HG03558 (cell line): ENCODE measurements around the gene EEPD1.

Experiments
- ATAC-seq: cut with Tn5 transposase; IDR thresholded peaks from one replicate; pipeline ENCODE4 v1.9.1; 2021; ENCODE audit warnings: moderate number of reproducible peaks; ENCODE audit not compliant: unreplicated experiment; ENCODE audit errors: extremely low read depth

The EEPD1 gene

DNA sequence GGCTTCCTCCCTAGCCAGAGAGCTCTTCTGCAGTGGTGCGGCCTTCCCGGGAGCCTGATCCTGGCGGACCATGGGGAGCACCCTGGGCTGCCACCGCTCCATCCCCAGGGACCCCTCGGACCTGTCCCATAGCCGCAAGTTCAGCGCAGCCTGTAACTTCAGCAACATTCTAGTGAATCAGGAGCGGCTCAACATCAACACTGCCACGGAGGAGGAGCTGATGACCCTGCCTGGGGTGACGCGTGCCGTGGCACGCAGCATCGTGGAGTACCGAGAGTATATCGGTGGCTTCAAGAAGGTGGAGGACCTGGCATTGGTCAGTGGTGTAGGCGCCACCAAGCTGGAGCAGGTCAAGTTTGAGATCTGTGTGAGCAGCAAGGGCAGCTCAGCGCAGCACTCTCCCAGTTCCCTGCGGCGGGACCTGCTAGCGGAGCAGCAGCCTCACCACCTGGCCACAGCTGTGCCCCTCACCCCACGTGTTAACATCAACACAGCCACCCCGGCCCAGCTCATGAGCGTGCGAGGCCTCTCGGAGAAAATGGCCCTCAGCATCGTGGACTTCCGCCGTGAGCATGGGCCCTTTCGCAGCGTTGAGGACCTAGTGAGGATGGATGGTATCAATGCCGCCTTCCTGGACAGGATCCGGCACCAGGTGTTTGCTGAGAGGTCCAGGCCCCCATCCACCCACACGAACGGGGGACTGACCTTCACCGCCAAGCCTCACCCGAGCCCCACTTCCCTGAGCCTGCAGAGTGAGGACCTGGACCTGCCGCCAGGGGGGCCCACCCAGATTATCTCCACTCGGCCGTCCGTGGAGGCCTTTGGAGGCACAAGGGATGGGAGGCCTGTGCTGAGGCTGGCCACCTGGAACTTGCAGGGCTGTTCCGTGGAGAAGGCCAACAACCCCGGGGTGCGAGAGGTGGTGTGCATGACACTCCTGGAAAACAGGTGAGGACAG, 1.5 kb downstream of the EEPD1 start:
- ATAC-seq = no peak

DNA sequence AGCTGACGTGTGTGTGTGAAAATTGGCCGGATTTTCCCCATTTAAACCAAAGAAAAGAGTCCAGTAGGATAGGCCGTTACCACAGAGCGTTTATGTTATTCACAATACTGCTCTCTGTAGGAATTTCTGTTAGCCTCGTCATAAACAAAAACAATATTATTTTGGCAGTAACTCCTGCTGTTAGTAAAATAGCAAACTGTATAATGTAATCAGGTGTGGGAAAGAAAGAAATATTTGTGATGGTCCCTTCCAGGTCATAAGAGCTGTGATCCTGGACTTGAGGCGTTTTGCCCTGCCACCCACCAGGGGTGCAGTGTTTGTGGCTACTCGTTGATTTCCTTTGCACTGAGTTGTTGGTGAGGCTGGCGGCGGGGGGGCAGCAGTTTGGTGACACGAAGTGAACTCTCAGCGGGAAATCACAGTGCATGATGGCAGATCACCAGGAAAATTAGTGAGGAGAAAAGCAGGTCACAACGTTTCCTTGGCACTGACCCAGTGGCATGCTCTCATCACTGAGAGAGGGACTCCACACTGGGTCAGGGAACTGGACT, 2.8 kb downstream of the EEPD1 start:
- no peak for ATAC-seq

DNA sequence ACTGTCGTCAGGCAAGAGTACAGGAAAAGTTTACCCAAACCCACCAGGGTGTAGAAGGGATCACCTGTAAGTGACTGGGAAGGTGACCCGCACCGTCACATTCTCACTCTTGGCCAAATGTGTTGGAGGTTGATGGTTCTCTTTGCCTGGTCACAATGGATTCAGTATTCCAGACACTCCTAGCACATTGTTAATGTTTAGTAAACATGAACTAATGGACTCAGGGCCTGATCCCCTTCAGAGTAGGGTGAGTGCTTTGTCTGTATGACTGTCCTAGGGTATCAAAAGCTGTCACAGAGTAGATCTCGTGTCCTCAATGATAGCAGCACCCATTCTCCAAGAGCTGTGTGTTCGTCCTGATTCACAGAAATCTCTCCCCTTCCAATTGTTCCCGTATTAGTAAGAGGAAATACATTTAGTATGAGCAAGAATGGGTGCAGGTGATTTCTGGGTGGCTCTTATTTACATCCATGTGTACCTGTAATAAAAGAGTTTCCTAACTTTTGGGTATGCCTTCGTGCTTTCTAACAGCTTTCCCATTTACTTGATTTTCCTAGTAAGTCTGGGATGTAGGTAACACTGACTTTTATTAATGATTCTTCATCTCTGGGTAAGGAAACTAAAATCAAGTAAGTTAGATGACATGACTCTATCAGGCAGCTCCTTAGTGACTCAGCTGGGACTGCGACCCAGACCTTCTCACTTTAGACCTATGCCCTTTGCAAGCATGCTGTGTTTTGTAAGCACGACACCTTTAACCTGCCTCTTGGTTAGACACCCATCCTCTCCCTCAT, 4.7 kb downstream of the EEPD1 start:
- no peak for ATAC-seq

DNA sequence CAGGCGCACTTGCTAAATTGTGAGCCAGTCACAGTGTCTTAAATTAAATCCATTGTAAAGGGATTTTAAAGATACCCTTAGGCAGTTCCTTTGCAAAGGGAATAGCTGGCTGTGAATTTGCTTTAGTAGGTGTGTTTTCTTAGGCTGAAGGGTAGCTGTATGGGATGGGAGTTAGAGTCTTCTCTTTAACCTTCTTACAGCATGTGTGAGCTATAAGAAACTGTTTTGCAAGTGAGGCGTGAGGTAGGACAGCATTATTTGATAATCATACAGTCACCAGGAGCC, 5.2 kb downstream of the EEPD1 start:
- ATAC-seq = no peak

DNA sequence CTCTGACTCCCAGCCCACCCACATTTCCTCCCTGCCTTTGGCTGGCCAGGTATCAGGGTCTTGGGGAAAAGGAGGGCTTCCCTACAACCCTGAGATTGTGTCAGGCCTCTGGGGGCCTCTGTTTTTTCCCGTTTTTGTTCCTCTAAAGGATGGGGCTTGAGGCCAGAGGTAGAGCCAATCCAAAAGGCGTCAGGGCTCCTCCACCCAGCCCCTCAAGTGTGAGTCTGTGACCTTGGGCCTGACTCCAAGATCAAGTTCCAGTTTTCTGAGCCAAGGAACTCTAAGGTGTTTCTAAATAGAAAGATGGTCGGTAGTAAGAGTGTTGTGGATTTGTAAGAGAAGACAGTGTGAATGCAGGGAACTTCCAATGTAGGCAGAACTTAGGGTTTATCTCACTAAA, 6.6 kb downstream of the EEPD1 start:
- ATAC-seq = no peak

DNA sequence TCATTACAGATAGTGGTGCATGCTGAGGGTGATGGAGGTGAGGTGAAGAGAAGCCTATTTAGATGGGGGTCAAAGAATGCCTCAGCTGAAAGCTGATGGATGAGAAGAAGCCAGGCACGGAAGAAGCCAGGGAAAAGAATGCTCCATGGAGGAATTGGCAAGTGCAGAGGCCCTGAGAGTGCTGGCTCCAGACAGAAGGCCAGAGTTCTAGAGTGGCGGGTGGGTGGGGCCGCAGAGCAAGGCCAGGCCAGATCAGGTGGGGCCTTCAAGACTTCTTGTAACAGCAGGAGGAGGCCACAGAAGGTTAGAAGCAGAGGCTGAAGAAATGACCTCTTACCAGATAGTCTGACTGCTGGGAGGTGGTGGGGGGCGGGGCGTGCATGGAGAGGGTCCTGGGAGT, 7.3 kb downstream of the EEPD1 start:
- ATAC-seq = no peak

DNA sequence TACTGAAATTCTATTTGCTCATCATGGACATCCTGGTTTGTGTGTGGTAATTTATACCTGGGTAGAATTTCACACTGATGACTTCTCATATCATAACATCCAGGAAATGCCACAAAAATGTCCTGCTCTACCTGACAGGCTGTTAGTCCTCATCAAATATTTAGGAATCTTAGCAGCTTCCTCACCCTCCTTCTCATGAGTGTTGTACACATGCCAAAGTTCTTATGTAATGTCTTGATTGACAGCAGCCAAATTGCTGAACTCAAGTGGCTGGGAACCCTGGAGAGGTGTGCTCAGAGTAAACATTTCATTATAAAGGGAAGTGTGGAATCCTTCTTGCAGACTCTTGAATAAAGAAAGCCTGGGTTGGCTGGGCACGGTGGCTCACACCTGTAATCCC, 8.9 kb downstream of the EEPD1 start:
- no peak for ATAC-seq

DNA sequence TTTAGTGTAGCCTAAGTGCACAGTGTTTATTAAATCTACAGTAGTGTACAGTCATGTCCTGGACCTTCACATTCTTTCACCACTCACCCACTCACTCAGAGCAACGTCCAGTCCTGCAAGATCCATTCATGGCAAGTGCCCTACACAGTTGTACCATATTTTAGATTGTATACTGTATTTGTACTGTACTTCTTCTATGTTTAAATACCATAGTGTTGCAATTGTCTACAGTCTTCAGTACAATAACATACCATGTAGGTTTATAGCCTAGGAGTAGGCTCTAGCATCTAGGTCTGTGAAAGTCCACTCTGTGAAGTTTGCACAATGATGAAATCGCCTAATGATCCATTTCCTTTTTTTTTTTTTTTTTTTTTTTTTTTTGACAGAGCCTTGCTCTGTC, 12.0 kb downstream of the EEPD1 start:
- no peak for ATAC-seq

DNA sequence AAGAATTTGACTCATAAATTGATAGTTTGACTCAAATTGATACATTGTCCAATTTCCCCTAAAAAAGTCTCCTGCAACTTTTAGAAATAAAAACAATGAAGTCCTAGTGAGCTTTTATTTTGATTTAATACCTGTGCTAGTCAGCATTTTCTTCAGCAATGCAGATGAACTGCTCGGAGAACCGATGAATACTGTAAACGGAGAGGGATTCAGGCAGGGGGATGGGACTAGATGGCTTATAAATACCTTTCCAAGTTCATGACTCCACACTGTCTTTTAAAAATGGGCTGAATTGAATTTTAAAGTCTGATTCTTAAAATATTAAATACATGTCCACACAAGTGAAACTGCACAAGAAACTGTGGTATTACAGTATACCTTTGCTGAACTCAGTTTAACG, 12.7 kb downstream of the EEPD1 start:
- ATAC-seq = no peak

DNA sequence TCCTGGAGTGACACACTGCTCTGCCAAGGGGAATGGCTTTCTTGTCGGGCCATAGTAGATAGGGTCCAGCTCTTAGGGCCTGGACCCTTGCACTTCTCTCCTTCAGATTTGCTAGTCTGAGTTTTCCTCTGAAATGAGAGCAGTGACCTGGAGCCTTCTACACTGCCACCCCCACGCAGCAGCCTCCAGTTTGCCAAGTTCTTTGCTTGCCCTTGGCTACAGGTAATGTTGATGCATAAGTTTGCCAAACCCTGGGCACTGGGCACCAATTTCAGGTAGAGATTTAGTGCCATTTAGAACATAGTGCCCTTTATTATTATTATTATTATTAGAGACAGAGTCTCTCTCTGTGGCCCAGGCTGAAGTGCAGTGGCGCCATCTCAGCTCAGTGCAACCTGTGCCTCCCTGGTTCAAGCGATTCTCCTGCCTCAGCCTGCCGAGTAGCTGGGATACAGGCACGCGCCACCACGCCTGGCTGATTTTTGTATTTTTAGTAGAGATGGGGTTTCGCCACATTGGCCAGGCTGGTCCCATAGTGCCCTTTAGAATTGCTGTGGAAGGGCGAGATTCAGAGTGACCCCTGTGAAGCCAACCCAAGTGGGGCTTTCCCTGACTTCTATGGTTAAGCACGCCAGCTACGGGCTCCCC, 14.5 kb downstream of the EEPD1 start:
- no peak for ATAC-seq

DNA sequence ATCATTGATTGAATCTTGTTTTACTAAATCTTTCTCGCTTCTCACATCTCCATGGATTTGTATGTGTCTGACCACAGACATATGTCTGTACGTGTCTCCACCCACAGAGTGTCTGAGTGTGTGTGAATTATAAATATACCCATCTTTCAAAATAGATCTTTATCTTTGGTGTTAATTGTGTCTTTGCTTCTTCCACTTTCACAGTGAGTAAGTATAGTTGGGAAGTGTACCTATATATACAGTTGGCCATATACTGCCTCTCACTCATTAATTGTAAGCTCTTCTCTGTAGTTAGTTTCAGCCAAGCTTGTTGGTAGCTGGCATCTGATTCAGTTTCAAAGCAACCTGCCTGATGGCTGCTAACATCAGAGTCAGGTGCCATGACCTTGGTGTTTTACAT, 18.4 kb downstream of the EEPD1 start:
- ATAC-seq = no peak

DNA sequence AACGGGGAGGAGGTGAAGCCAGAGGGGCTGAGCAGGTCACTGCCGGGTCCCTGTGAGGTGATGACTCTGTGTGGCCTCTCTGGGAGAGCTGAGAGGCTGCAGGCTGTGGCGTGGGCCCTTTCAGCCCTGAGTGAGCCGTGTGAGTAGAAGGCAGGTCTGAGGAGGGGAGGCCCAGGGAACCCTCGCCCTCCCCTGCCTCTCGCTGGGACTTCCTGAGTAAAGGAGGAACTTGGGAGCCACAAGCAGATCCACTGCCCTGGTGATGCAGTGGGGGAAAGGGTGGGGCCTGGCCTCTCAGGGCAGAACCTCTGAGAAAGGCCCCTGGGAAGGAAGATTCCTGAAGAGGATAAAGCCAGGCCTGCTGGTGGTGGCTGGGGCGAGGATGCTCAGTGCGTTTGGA, 22.8 kb downstream of the EEPD1 start:
- no peak for ATAC-seq

DNA sequence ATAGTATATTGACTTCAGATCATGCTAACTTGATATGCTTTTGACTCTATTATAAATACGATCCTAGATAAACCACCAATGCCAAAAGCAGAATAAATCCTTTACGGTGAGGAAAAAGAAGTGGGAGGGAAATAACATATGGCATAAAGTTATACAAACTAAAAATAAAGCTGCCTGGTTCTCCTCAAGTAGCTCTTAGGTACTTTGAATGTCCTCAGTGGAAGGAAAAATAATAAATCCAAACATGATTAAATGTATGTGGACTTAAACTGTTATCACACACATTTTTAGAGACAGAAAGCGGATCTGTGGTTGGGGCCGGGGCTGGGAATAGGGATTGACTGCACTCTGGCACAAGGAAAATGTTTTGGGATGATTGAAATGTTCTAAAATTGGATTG, 23.6 kb downstream of the EEPD1 start:
- ATAC-seq = no peak

DNA sequence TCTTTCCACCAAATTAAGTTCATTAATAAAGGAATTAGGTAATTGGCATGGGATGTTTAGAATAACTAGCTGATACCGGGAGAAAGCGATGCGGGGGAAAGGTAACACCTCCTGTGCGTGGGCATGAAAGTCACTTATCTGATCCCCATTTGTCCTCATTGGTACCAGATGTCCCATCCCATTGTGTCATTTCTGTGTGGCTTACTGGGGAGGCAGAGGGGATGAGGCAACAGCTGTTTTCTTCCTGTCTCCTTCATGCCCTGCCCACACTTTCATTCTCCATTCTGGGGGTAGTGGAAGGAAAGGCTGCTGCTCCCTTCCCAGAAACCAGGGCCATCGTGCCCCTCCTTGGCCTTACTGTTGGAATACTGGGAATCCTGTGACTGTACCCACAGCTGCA, 27.1 kb downstream of the EEPD1 start:
- no peak for ATAC-seq

DNA sequence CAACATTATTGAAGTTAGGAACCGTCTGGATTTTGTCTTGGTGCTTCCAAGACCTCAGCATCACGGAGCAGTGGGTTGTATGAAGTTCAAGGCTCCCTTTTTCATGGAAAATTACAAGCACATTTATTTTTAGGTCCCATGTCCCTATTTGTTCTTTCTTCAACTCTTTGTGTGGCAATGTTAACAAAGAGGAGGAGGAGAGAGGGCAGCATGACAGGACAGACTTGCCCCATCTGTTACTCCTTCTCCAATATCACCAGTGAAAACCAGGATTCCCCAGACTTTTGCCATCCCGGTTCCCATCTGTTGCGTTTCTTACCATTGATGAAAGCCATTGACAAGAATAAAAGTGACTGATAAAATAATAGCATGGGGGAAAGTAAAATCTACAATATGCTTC, 28.6 kb downstream of the EEPD1 start:
- ATAC-seq = no peak

DNA sequence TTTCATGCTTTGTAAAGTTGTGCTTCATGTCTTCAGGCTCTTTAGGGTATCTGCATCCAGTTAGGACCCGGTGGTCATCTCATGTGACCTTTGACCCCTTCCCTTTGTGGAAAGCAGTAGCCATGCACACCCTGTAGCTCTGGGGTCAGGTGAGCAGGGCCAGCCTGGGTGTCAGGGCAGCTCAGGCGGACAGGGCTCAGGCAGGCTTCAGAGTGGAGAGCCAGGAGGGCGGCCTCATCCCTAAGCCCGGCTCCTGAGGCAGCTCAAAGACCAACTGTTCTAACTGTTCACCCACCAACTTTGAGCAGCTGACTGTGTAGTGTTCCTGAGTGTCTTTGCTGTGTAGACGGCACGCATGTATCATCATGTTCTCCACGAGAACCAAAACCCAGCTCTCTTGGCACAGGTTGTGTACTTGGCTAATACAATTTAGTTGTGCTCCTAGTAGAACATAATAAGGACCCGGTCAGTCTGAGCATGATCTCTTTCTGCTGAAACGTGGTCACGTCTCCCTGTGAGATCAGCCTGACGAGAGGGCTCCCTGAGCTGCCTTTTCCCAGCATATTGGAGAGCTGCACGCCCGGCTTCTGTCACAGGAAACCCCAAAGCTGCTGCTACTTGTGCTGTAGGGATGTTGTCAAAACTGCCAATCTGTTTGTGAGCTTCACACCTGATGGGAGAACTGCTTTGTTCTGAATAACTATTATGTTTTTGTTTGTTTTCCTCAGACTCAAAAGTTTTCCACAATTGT, 30.0 kb downstream of the EEPD1 start:
- ATAC-seq = no peak

DNA sequence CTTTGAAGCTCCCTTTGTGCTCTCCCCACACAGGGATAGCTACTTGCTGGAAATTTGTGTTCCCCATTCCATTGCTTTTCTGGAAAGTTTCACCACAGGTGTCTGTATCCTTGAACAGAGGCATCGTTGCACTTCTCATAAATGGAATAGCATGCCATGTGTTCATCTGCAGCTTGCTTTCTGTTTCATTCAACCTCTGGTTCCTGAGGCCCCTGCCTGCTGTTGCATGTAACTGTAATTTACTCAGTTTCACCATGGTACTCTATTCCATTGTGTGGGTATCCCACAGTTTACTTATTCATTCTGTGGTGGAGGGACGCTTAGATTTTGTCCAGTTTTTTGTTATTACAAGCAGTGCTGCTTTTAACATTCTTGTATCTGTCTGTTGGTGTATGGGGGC, 32.0 kb downstream of the EEPD1 start:
- no peak for ATAC-seq

DNA sequence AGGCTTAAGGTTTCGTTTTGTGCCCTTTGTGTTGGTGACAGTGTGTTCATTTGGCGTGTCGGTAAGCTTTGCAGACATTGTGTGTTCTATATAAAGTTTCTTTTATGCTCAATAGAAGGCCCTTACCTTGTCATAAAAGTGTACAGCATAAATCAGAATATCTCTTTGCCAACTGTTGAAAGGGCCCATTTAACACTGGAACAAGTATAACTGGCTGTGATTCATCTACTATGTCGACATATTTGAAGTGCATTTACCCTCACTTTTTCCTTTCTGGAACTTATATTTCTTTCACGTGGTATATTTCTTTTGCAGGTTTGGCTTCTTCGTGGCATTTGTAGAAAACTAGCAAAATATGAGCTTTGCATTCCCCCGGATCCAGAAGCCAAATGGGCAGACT, 32.7 kb downstream of the EEPD1 start:
- ATAC-seq = no peak

DNA sequence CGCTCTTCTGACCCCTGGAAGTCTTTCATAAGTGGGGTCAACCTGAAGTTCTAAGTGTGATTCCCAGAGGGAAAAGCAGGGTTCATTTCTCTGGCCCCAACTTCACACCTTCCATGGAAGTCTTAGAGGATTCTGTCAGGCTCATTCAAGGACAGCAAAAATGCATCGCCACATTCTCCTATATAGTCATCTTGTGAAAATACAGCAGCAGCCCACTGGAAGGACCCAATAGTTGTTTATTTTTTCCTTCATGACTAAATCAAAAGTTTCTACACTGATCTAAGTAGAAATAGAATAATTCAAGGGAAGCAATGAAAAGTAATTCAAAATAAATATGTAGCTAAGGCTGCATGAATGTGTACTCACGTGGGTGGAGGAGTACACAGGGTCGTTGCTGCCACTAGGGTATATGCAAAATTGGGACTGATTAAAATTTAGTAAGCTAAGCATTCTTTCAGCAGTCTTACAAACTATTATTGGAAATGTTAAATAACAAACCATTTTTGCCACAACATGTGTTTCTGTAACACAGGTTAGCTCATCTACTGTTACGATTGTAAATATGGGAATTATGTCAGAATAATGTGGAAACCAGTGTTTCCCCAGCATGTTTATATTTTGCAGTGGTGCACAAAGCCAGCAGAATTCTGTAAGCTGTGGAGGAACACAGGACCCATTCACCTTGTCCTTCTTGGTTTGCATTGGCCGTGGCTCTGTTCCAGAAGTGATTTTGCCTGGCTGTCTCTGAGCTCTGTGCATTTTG, 33.5 kb downstream of the EEPD1 start:
- no peak for ATAC-seq

DNA sequence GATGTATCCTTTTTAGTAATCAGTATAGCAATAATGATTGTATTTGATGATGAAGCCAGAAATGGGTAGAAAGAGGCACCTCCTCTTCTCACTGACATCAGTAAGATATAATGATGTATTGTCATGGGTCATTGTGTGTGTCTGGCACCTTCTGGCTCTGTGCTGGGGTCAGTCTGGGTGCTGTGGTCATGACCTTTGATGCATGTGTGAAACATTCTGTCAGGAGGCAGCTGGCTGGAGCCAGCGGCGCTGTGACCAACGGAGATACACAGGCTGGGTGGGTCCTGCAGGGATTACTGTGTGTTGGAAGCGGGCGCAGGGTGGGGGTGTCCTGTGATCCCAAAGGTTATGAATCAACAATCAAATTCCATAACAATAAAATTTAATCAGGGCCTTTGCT, 35.2 kb downstream of the EEPD1 start:
- ATAC-seq = no peak
